H9 (cell line): ENCODE results near the gene SGCD. TPM values are rescaled to one million over a fixed set of nuclear protein-coding genes. Genes with fewer than 3 reads are reported as not detected.

Experiments used
- DNase-seq: peaks from one replicate; pipeline ENCODE4 v3.0.0-alpha.2; 2017
- H2AFZ ChIP-seq: one replicate; pipeline ENCODE4 v1.6.1; 2013; ENCODE audit warnings: mild to moderate bottlenecking, low read length, control low read depth, moderate library complexity
- H2AK5ac ChIP-seq: 2 replicates; pipeline ENCODE4 v1.6.1; 2013; ENCODE audit warnings: low read length, control low read depth, mixed read lengths; ENCODE audit not compliant: insufficient read length
- H2BK120ac ChIP-seq: one replicate; pipeline ENCODE4 v1.6.1; 2013; ENCODE audit warnings: low read depth, mild to moderate bottlenecking, low read length, control low read depth, inconsistent platforms; ENCODE audit not compliant: poor library complexity, severe bottlenecking
- H2BK12ac ChIP-seq: 2 replicates; pipeline ENCODE4 v1.6.1; 2013; ENCODE audit warnings: low read length, control low read depth, mixed read lengths, low read depth; ENCODE audit not compliant: insufficient read length
- H2BK15ac ChIP-seq: 2 replicates; pipeline ENCODE4 v1.6.1; 2013; ENCODE audit warnings: low read depth, low read length, control low read depth
- H2BK20ac ChIP-seq: one replicate; pipeline ENCODE4 v1.6.1; 2013; ENCODE audit warnings: low read depth, mild to moderate bottlenecking, low read length, control low read depth, inconsistent platforms; ENCODE audit not compliant: poor library complexity, severe bottlenecking
- H2BK5ac ChIP-seq: 2 replicates; pipeline ENCODE4 v1.6.1; 2013; ENCODE audit warnings: low read length, control low read depth, mixed read lengths; ENCODE audit not compliant: insufficient read length
- H3K14ac ChIP-seq: 2 replicates; pipeline ENCODE4 v1.6.1; 2013; ENCODE audit warnings: low read length, control low read depth; ENCODE audit not compliant: insufficient read depth
- H3K18ac ChIP-seq: 2 replicates; pipeline ENCODE4 v1.6.1; 2013; ENCODE audit warnings: low read depth, mild to moderate bottlenecking, mixed read lengths, low read length, control low read depth; ENCODE audit not compliant: insufficient read length
- H3K23ac ChIP-seq: 2 replicates; pipeline ENCODE4 v1.6.1; 2013; ENCODE audit warnings: low read length, control low read depth, mixed read lengths, low read depth; ENCODE audit not compliant: insufficient read length
- H3K23me2 ChIP-seq: 2 replicates; pipeline ENCODE4 v1.6.1; 2013; ENCODE audit warnings: low read depth, mild to moderate bottlenecking, mixed read lengths, low read length, control low read depth; ENCODE audit not compliant: insufficient read length, poor library complexity, severe bottlenecking
- H3K27ac ChIP-seq: 2 replicates; pipeline ENCODE4 v1.5.1; 2013; ENCODE audit warnings: low read length, control low read depth, mixed read lengths, low read depth; ENCODE audit not compliant: insufficient read length
- H3K27me3 ChIP-seq: 2 replicates; pipeline ENCODE4 v1.6.1; 2013; ENCODE audit warnings: low read length, control low read depth, inconsistent platforms; ENCODE audit not compliant: insufficient read depth
- H3K4ac ChIP-seq: 2 replicates; pipeline ENCODE4 v1.6.1; 2013; ENCODE audit warnings: low read depth, mild to moderate bottlenecking, control low read depth, inconsistent platforms, low read length, moderate library complexity
- H3K4me1 ChIP-seq: 2 replicates; pipeline ENCODE4 v1.6.1; 2013; ENCODE audit warnings: low read length, control low read depth, inconsistent platforms; ENCODE audit not compliant: insufficient read depth
- H3K4me2 ChIP-seq: 2 replicates; pipeline ENCODE4 v1.6.1; 2013; ENCODE audit warnings: low read length, control low read depth, mixed read lengths; ENCODE audit not compliant: insufficient read length, insufficient read depth
- H3K56ac ChIP-seq: 2 replicates; pipeline ENCODE4 v1.6.1; 2013; ENCODE audit warnings: low read depth, mild to moderate bottlenecking, mixed read lengths, low read length, control low read depth; ENCODE audit not compliant: insufficient read length
- H3K79me1 ChIP-seq: 2 replicates; pipeline ENCODE4 v1.6.1; 2013; ENCODE audit warnings: low read depth, mild to moderate bottlenecking, moderate library complexity, low read length, control low read depth, inconsistent platforms; ENCODE audit not compliant: insufficient read depth, poor library complexity, severe bottlenecking
- H3K79me2 ChIP-seq: 2 replicates; pipeline ENCODE4 v1.6.1; 2013; ENCODE audit warnings: low read length, control low read depth, inconsistent platforms; ENCODE audit not compliant: insufficient read depth
- H3K9ac ChIP-seq: 2 replicates; pipeline ENCODE4 v1.6.1; 2013; ENCODE audit warnings: low read length, control low read depth, mixed read lengths; ENCODE audit not compliant: insufficient read length; ENCODE audit errors: extremely low read depth
- H3K9me3 ChIP-seq: one replicate; pipeline ENCODE4 v1.6.1; 2013; ENCODE audit warnings: low read depth, low read length, inconsistent platforms; ENCODE audit not compliant: control insufficient read depth
- H3T11ph ChIP-seq: one replicate; pipeline ENCODE4 v1.6.1; 2013; ENCODE audit warnings: mild to moderate bottlenecking, low read length, control low read depth, inconsistent platforms
- H4K20me1 ChIP-seq: one replicate; pipeline ENCODE4 v1.6.1; 2013; ENCODE audit not compliant: control insufficient read depth, insufficient read length, insufficient read depth
- H4K5ac ChIP-seq: 2 replicates; pipeline ENCODE4 v1.6.1; 2013; ENCODE audit warnings: low read depth, mild to moderate bottlenecking, mixed read lengths, low read length, control low read depth; ENCODE audit not compliant: insufficient read length
- H4K8ac ChIP-seq: replicated peaks from 2 replicates; pipeline ENCODE4 v1.6.1; 2013; ENCODE audit warnings: low read length, control low read depth, mixed read lengths, low read depth; ENCODE audit not compliant: insufficient read length
- H4K91ac ChIP-seq: 2 replicates; pipeline ENCODE4 v1.6.1; 2013; ENCODE audit warnings: low read depth, mild to moderate bottlenecking, moderate library complexity, mixed read lengths, low read length, control low read depth; ENCODE audit not compliant: insufficient read length
- H3K27ac Mint-ChIP-seq, 3 experiments: 2 replicates in 2 of 3; 3 replicates in 1 of 3; pipeline ENCODE4 v1.8.0; 2020 to 2021; ENCODE audit warnings: mixed read lengths in 3 of 3, mild to moderate bottlenecking in 1 of 3, moderate library complexity in 1 of 3
- H3K27me3 Mint-ChIP-seq: 2 replicates; pipeline ENCODE4 v1.8.0; 2021; ENCODE audit warnings: low read depth, mild to moderate bottlenecking, moderate library complexity, mixed read lengths
- H3K36me3 Mint-ChIP-seq, 3 experiments: 2 replicates in 2 of 3; 3 replicates in 1 of 3; pipeline ENCODE4 v1.8.0; 2020 to 2021; ENCODE audit warnings: low read depth in 3 of 3, mixed read lengths in 3 of 3; ENCODE audit not compliant: insufficient read depth in 1 of 3
- H3K4me1 Mint-ChIP-seq, 2 experiments: 2 replicates each; pipeline ENCODE4 v1.8.0; 2020; ENCODE audit warnings: mixed read lengths in 2 of 2
- H3K4me3 Mint-ChIP-seq, 2 experiments: 2 replicates in 1 of 2; 3 replicates in 1 of 2; pipeline ENCODE4 v1.8.0; 2020 to 2021; ENCODE audit warnings: mild to moderate bottlenecking in 2 of 2, mixed read lengths in 2 of 2, moderate library complexity in 1 of 2
- H3K9me3 Mint-ChIP-seq, 2 experiments: 2 replicates in 1 of 2; 3 replicates in 1 of 2; pipeline ENCODE4 v1.8.0; 2020; ENCODE audit warnings: mild to moderate bottlenecking in 2 of 2, mixed read lengths in 2 of 2, moderate library complexity in 1 of 2
- CTCF ChIP-seq: fragments of 200-600 bp; sonication (generic); conservative IDR thresholded peaks from 3 replicates; pipeline ENCODE4 v1.8.0; 2021; ENCODE audit warnings: antibody characterized with exemption, mild to moderate bottlenecking
- WGBS: extraction: QIAGEN DNeasy Blood & Tissue Kit; methylation state at CpG from one replicate; pipeline ENCODE4 v1.1.7; 2013; ENCODE audit warnings: missing lambda C conversion rate, low lambda C conversion rate, mixed read lengths; ENCODE audit not compliant: insufficient read length; ENCODE audit errors: extremely low coverage; 5-methylcytosine and 5-hydroxymethylcytosine counted together
- total RNA-seq: library from RNA; stranded (reverse); gene quantifications from 2 replicates; pipeline ENCODE4 v1.2.1, GENCODE V29; 2021

Gene SGCD
- total RNA-seq, 1 experiment from 2014 or later: 0.11 TPM

GRCh38 chr5:156589104-156589945 is 262.4 kb downstream of the SGCD start:
- Histone ChIP-seq H3K4ac (no peak overlapping the region), H3K9ac (no peak overlapping the region), H3K23ac (no peak overlapping the region), H3K9me3 (no peaks in the 10 kb centered on the region), H2AK5ac (no peak overlapping the region), H3K14ac (no peak overlapping the region), H3K79me1 (no peaks in the 10 kb centered on the region), H3K79me2 (no peaks in the 10 kb centered on the region), H3T11ph (no peak overlapping the region), H2BK20ac (no peak overlapping the region), H3K27me3 (no peaks in the 10 kb centered on the region), H4K8ac (no peak overlapping the region), H4K20me1 (no peaks in the 10 kb centered on the region), H3K27ac (no peak overlapping the region), H2BK12ac (no peak overlapping the region), H4K91ac (no peak overlapping the region), H2BK120ac (no peak overlapping the region), H2BK15ac (no peak overlapping the region), H3K4me2 (no peak overlapping the region), H3K18ac (no peak overlapping the region), H2AFZ (no peak overlapping the region), H3K23me2 (no peaks in the 10 kb centered on the region), H3K4me1 (no peaks in the 10 kb centered on the region), H2BK5ac (no peak overlapping the region), H4K5ac (no peak overlapping the region), H3K56ac (no peak overlapping the region)
- no CpG with 5 or more reads among the region's 4 CpGs for WGBS
- Mint-ChIP-seq H3K4me1 (no peaks in the 10 kb centered on the region; a peak in 2 of 4 replicates), H3K27ac (no peak overlapping the region), H3K27me3 (no peaks in the 10 kb centered on the region), H3K4me3 (no peak overlapping the region), H3K9me3 (no peaks in the 10 kb centered on the region; a peak in 1 of 5 replicates), H3K36me3 (no peaks in the 10 kb centered on the region)
- no peak for DNase-seq
- TF ChIP-seq CTCF: no peak
